GM12878 (cell line): ENCODE measurements around the gene SLC66A3. TPM values are rescaled to one million over a fixed set of nuclear protein-coding genes. Genes with fewer than 3 reads are reported as not detected.

Experiments
- ATAC-seq: fragments of 200-7000 bp; cut with Tn5 transposase; 3 replicates; pipeline ENCODE4 v1.9.1; 2020; ENCODE audit warnings: mild to moderate bottlenecking, moderate library complexity
- BruUV-seq: library from RNA; stranded (reverse); fragments of 400-500 nt; replicated peaks from 2 replicates; lab custom pipeline; 2021; lab: Mats Ljungman, UMichigan
- CTCF ChIA-PET: fragments of 300-600 bp; sonication (Branson Sonifier 250); formaldehyde crosslinking; extraction: SDS; loops from one replicate; lab custom pipeline; 2021; ENCODE audit warnings: inconsistent platforms; lab: Yijun Ruan, JAX
- POLR2A ChIA-PET: fragments of 350-600 bp; formaldehyde crosslinking; extraction: SDS; loops from one replicate; lab custom pipeline; 2021; ENCODE audit warnings: inconsistent platforms; lab: Charles Lee
- RAD21 ChIA-PET: fragments of 300-600 bp; sonication (Branson Sonifier 250); formaldehyde crosslinking; loops from one replicate; lab custom pipeline; 2023; ENCODE audit warnings: antibody characterized with exemption; ENCODE audit not compliant: unreplicated experiment; lab: Charles Lee
- SMC1A ChIA-PET: fragments of 300-600 bp; sonication (Branson Sonifier 250); formaldehyde crosslinking; loops from one replicate; lab custom pipeline; 2023; ENCODE audit not compliant: unreplicated experiment, uncharacterized antibody; lab: Charles Lee
- DNase-seq: peaks from one replicate; pipeline ENCODE4 v3.0.0-alpha.2; 2011; ENCODE audit warnings: low read depth, low spot score
- FAIRE-seq: peaks from 3 replicates; lab custom pipeline; 2011; peaks lifted over from hg19 to GRCh38; lab: Jason Lieb, UNC
- H2AFZ ChIP-seq: 2 replicates; pipeline ENCODE4 v1.6.0; 2011; ENCODE audit warnings: low read depth, low read length, control low read depth; ENCODE audit not compliant: control insufficient read depth
- H3K27ac ChIP-seq: 2 replicates; pipeline ENCODE4 v1.5.1; 2011; ENCODE audit warnings: control low read depth; ENCODE audit not compliant: control insufficient read depth, insufficient read depth
- H3K27me3 ChIP-seq, 2 experiments: replicated peaks in 1 of 2; 2 replicates each; pipeline versions ENCODE4 v1.6.0 to v1.6.1; 2011; ENCODE audit warnings: low read length in 1 of 2; ENCODE audit not compliant: control insufficient read depth in 2 of 2, insufficient read depth in 2 of 2
- H3K36me3 ChIP-seq, 2 experiments: 2 replicates each; pipeline ENCODE4 v1.5.1; 2011; ENCODE audit warnings: low read length in 1 of 2; ENCODE audit not compliant: control insufficient read depth in 2 of 2, insufficient read depth in 2 of 2
- H3K4me1 ChIP-seq: 2 replicates; pipeline ENCODE4 v1.6.1; 2011; ENCODE audit warnings: mild to moderate bottlenecking, low read length, moderate library complexity, mixed read lengths; ENCODE audit not compliant: control insufficient read depth, insufficient read depth
- H3K4me2 ChIP-seq: 2 replicates; pipeline ENCODE4 v1.6.0; 2011; ENCODE audit warnings: control low read depth; ENCODE audit not compliant: control insufficient read depth, insufficient read depth
- H3K4me3 ChIP-seq: fragments of 200-600 bp; sonication (generic); 2 replicates; pipeline ENCODE4 v1.5.1; 2016
- H3K79me2 ChIP-seq: 2 replicates; pipeline ENCODE4 v1.6.0; 2011; ENCODE audit warnings: low read length; ENCODE audit not compliant: control insufficient read depth, insufficient read depth
- H3K9ac ChIP-seq: 2 replicates; pipeline ENCODE4 v1.8.0; 2011; ENCODE audit warnings: low read length, control low read depth, mixed read lengths; ENCODE audit not compliant: control insufficient read depth, insufficient read depth
- H3K9me3 ChIP-seq: replicated peaks from 3 replicates; pipeline ENCODE4 v1.5.1; 2011; ENCODE audit warnings: mild to moderate bottlenecking, low read length; ENCODE audit not compliant: control insufficient read depth, insufficient read depth
- H4K20me1 ChIP-seq: 2 replicates; pipeline ENCODE4 v1.6.0; 2011; ENCODE audit not compliant: control insufficient read depth, insufficient read depth
- ATF7 ChIP-seq: fragments of 450-650 bp; IDR thresholded peaks from 2 replicates; pipeline ENCODE4 v1.6.1; 2016; ENCODE audit warnings: low read depth, mild to moderate bottlenecking
- BCLAF1 ChIP-seq: fragments of 450-650 bp; IDR thresholded peaks from 2 replicates; pipeline ENCODE4 v1.6.1; 2017; ENCODE audit warnings: antibody characterized with exemption, mild to moderate bottlenecking, moderate library complexity
- CHD2 ChIP-seq: IDR thresholded peaks from 2 replicates; pipeline ENCODE4 v1.6.1; 2011; ENCODE audit warnings: low read depth, low read length, improper control_type of control experiment, borderline replicate concordance
- E2F4 ChIP-seq: IDR thresholded peaks from 2 replicates; pipeline ENCODE4 v1.6.1; 2012; ENCODE audit warnings: low read depth, low read length, improper control_type of control experiment
- ELK1 ChIP-seq: IDR thresholded peaks from 2 replicates; pipeline ENCODE4 v1.6.1; 2012; ENCODE audit warnings: low read depth, low read length, improper control_type of control experiment
- JUND ChIP-seq: IDR thresholded peaks from 2 replicates; pipeline ENCODE4 v1.6.1; 2012; ENCODE audit warnings: low read depth, mild to moderate bottlenecking, low read length, improper control_type of control experiment, moderate library complexity
- PAX5 ChIP-seq: IDR thresholded peaks from 2 replicates; pipeline ENCODE4 v1.6.1; 2011; ENCODE audit warnings: low read depth, low read length, borderline replicate concordance
- POLR2AphosphoS2 ChIP-seq: IDR thresholded peaks from 2 replicates; pipeline ENCODE4 v1.6.1; 2011; ENCODE audit warnings: low read depth, mild to moderate bottlenecking, low read length, improper control_type of control experiment, moderate library complexity
- POU2F2 ChIP-seq: IDR thresholded peaks from 3 replicates; pipeline ENCODE4 v1.6.1; 2011; ENCODE audit warnings: low read depth, mild to moderate bottlenecking, low read length, borderline replicate concordance
- RAD21 ChIP-seq: IDR thresholded peaks from 2 replicates; pipeline ENCODE4 v1.6.1; 2011; ENCODE audit warnings: mild to moderate bottlenecking, low read depth, low read length, moderate library complexity; ENCODE audit not compliant: insufficient read depth
- RB1 ChIP-seq: fragments of 450-650 bp; formaldehyde crosslinking; IDR thresholded peaks from 2 replicates; pipeline ENCODE4 v1.6.1; 2017; ENCODE audit warnings: mild to moderate bottlenecking, borderline replicate concordance
- RBBP5 ChIP-seq: fragments of 200-600 bp; sonication (generic); conservative IDR thresholded peaks from 2 replicates; pipeline ENCODE4 v1.6.1; 2016
- RELA ChIP-seq: fragments of 450-650 bp; IDR thresholded peaks from 2 replicates; pipeline ENCODE4 v1.8.0; 2014; ENCODE audit warnings: borderline replicate concordance; ENCODE audit not compliant: partially characterized antibody
- SKIL ChIP-seq: fragments of 450-650 bp; IDR thresholded peaks from 2 replicates; pipeline ENCODE4 v1.6.1; 2017; ENCODE audit warnings: mild to moderate bottlenecking, low read depth, inconsistent platforms; ENCODE audit not compliant: poor library complexity, severe bottlenecking
- STAT3 ChIP-seq: IDR thresholded peaks from 2 replicates; pipeline ENCODE4 v1.6.1; 2011; ENCODE audit warnings: low read depth, low read length, improper control_type of control experiment
- WGBS: methylation state at CpG from one replicate; pipeline ENCODE4 v1.1.6; 2016; ENCODE audit warnings: low lambda C conversion rate; ENCODE audit not compliant: insufficient replicate concordance, insufficient coverage; ENCODE audit errors: missing lambda C conversion rate; 5-methylcytosine and 5-hydroxymethylcytosine counted together
- in situ Hi-C: fragments of 300-500 bp; cut with MboI; formaldehyde crosslinking; loops from 9 replicates; pipeline ENCODE4 v1.14.3; 2018; ENCODE audit warnings: mixed read lengths
- intact Hi-C: fragments of 100-400 bp; cut with micrococcal nuclease; formaldehyde crosslinking; loops from one replicate; pipeline ENCODE4 v1.14.2; 2022; ENCODE audit not compliant: unreplicated experiment
- polyA plus RNA-seq, 11 experiments: library from polyadenylated mRNA; depleted of rRNA in 4 of 11; unstranded in 6 of 11; stranded (reverse) in 5 of 11; fragments of >200 nt; fragmentation: Nextera tagmentation in 4 of 11; fragmentation: Illumina TruSeq in 1 of 11; extraction: Ambion mirVana in 4 of 11; extraction: Trizol in 1 of 11; gene quantifications; 1 replicate in 1 of 11; 2 replicates in 10 of 11; pipeline versions ENCODE4 v1.2.1 to v1.2.3, GENCODE V29; 2011 to 2016; ENCODE audit warnings: inconsistent platforms in 2 of 11, missing spikeins in 2 of 11, low read depth in 1 of 11
- total RNA-seq, 4 experiments: library from RNA; depleted of rRNA in 3 of 4; stranded (reverse); fragments of >200 nt in 3 of 4; fragmentation: Illumina TruSeq in 1 of 4; extraction: Trizol in 1 of 4; gene quantifications; 2 replicates each; pipeline versions ENCODE4 v1.2.1 to v1.2.3, GENCODE V29; 2013 to 2021

Gene SLC66A3
- total and polyA plus RNA-seq, 10 of the 15 experiments (the other 5 are each of a cell fraction or from before 2014, with no cell fraction given), result 1.4 to 14.2 (median 6.4) TPM

GRCh38 chr2:11123001-11123809 lies 32.1 kb upstream of the SLC66A3 start:
- Histone ChIP-seq H3K79me2 (no peaks in the 10 kb centered on the region), H3K4me3 (no peak overlapping the region), H3K9me3 (no peaks in the 10 kb centered on the region), H3K4me2 (no peak overlapping the region), H4K20me1 (no peaks in the 10 kb centered on the region; the same call in 1 of the 2 replicates), H3K9ac (no peak overlapping the region), H3K27ac (no peak overlapping the region), H3K27me3 (no peaks in the 10 kb centered on the region; a peak in 2 of 4 replicates), H3K4me1 (no peaks in the 10 kb centered on the region), H2AFZ (no peak overlapping the region), H3K36me3 (no peaks in the 10 kb centered on the region)
- in situ Hi-C loops, result loop anchor here (5.0 kb wide), 1 partner anchor 286 kb away; no protein-coding TSS in a partner anchor
- FAIRE-seq, result no peak
- intact Hi-C loops, result loop anchor here (10.0 kb wide), 1 partner anchor 48 kb away; no protein-coding TSS in a partner anchor
- SMC1A ChIA-PET, result interaction anchor here (1.5 to 3.9 kb wide), 2 partner anchors 9 to 287 kb away, joined by 5 to 15 read pairs; no protein-coding TSS in a partner anchor
- WGBS, result 25% methylated on average over 12 of the region's 12 CpGs
- POLR2A ChIA-PET, result interaction anchor here (0.5 kb wide), 1 partner anchor 40 kb away, joined by 3 read pairs; no protein-coding TSS in a partner anchor
- no peak; the same call in 2 of the 3 replicates for ATAC-seq
- CTCF ChIA-PET, result interaction anchor here (0.8 to 5.0 kb wide), 6 partner anchors 9 to 291 kb away, joined by 3 to 42 read pairs (median 7); a partner anchor contains a TSS
- RAD21 ChIA-PET, result interaction anchor here (0.7 to 2.7 kb wide), 3 partner anchors 287 to 291 kb away, joined by 4 to 20 read pairs (median 4); no protein-coding TSS in a partner anchor
- no peak for DNase-seq
- no TSS peak for BruUV-seq
- TF ChIP-seq RAD21 (no peak), RBBP5 (no peak), ELK1 (no peak), ATF7 (no peak), RELA (no peak), PAX5 (no peak), BCLAF1 (no peak), JUND (no peak), POLR2AphosphoS2 (no peak), RB1 (no peak), STAT3 (no peak), POU2F2 (no peak), SKIL (no peak), E2F4 (no peak), CHD2 (no peak)
